Prostate gland (tissue), 2 donors: ENCODE results near the gene PGGHG.

Experiments
- CTCF ChIP-seq, 4 experiments: fragments of 200-600 bp in 2 of 4; fragments of 450-650 bp in 2 of 4; sonication (generic) in 2 of 4; IDR thresholded peaks; 1 replicate in 3 of 4; 2 replicates in 1 of 4; pipeline ENCODE4 v1.5.1; 2016 to 2019; ENCODE audit warnings: antibody characterized with exemption in 4 of 4, mild to moderate bottlenecking in 2 of 4, moderate library complexity in 2 of 4
- POLR2AphosphoS5 ChIP-seq: sonication (generic); formaldehyde crosslinking; IDR thresholded peaks from one replicate; pipeline ENCODE4 v1.6.1; 2017; ENCODE audit warnings: antibody characterized with exemption

- no peak for TF ChIP-seq CTCF (IDR thresholded peaks at IDR 0.05)
- no peak for TF ChIP-seq POLR2AphosphoS5
These were observed 53.4 kb downstream of the PGGHG start for GRCh38 chr11:342328-342727.
